ENCODE results near the gene GPATCH2L. TPM values are rescaled to one million over a fixed set of nuclear protein-coding genes. Genes with fewer than 3 reads are reported as not detected.

GPATCH2L gene
- total RNA-seq, 1 donor from 2014 or later: 64.0 TPM

DNA sequence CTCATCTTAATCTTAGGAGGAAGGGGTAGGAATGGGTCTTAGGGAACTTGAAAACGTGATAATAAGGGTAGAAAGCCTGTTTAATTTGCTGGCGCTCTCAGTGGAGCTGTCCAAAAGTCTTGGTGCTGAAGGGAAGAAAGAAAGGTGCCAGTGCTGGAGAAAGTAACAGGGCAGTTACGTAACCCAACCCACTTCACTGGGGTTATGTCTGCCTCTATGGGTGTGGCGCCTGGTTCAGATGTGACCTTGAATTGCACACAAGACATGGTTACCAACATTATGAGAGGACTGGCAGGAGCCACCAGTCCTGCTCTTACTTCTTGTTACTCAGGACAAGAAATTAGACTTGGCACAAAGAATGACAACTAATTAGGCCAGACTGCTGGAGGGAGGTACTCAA is 18.6 kb upstream of the GPATCH2L start:
- Histone ChIP-seq H3K4me3 (ENCODE audit: low read depth, low read length) (no peak overlapping the region), H3K36me3 (ENCODE audit: control insufficient read depth, insufficient read depth, low read length) (no peaks in the 10 kb centered on the region), H3K27me3 (ENCODE audit: control insufficient read depth, insufficient read depth, low read length) (peaks cover 14% of the 10 kb centered on the region)
- FAIRE-seq (peak; percentile 7), DNase-seq (ENCODE audit: low read depth) (peak; percentile 23)
- TF ChIP-seq, protein P1, sequence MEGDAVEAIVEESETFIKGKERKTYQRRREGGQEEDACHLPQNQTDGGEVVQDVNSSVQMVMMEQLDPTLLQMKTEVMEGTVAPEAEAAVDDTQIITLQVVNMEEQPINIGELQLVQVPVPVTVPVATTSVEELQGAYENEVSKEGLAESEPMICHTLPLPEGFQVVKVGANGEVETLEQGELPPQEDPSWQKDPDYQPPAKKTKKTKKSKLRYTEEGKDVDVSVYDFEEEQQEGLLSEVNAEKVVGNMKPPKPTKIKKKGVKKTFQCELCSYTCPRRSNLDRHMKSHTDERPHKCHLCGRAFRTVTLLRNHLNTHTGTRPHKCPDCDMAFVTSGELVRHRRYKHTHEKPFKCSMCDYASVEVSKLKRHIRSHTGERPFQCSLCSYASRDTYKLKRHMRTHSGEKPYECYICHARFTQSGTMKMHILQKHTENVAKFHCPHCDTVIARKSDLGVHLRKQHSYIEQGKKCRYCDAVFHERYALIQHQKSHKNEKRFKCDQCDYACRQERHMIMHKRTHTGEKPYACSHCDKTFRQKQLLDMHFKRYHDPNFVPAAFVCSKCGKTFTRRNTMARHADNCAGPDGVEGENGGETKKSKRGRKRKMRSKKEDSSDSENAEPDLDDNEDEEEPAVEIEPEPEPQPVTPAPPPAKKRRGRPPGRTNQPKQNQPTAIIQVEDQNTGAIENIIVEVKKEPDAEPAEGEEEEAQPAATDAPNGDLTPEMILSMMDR (IDR thresholded peaks at IDR 0.05; ENCODE audit: insufficient read depth, low read length, severe bottlenecking): no peak

DNA sequence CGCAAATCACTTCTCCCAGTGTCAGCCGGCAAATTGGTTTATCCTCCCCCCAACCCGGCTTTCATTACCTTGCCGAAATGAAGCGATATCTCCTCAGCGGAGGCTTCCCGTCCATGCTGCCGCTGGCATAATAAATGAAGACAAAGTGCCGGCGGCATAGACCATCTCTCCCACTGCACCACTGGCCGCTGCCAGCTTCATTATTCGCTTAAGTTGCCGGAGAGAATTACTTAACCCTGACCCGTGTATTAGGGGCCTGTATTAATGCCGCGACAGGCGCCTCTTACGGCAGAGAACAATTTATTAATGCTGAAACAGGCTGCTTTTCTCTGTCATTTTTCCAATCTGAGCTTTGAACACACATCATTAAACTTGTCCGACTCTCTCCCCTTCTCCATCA is 17.5 kb upstream of the GPATCH2L start:
- TF ChIP-seq, protein P1 (IDR thresholded peaks at IDR 0.05; ENCODE audit: insufficient read depth, low read length, severe bottlenecking): no peak
- H3K4me3 ChIP-seq (ENCODE audit: low read depth, low read length): no peak overlapping the region
- H3K27me3 ChIP-seq (ENCODE audit: control insufficient read depth, insufficient read depth, low read length): peaks cover 21% of the 10 kb centered on the region
- DNase-seq (ENCODE audit: low read depth) (no peak), FAIRE-seq (no peak)
- H3K36me3 ChIP-seq (ENCODE audit: control insufficient read depth, insufficient read depth, low read length): no peaks in the 10 kb centered on the region

DNA sequence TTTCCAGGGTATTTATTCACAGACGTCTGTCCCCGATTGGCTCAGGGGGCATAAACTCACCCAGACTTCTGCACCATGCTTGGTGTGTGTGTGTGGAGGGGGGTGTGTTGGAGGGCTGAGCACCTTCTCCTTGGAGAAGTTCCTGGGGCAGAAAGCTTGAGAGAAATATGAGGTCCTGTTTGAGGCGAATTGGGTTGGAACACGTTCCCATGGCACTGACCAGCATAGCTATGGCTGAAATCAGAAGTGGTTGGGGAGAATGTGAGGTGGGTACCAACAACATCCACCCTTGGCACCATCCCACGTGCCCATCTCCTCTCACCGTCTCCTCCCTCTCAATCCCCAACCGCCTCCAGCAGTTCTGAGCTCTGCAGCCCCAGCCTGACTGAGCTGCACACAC is 16.0 kb upstream of the GPATCH2L start:
- FAIRE-seq: no peak
- no peaks in the 10 kb centered on the region for H3K36me3 ChIP-seq (ENCODE audit: control insufficient read depth, insufficient read depth, low read length)
- H3K27me3 ChIP-seq (ENCODE audit: control insufficient read depth, insufficient read depth, low read length): peaks cover 26% of the 10 kb centered on the region
- no peak for DNase-seq (ENCODE audit: low read depth)
- TF ChIP-seq, protein P1 (IDR thresholded peaks at IDR 0.05; ENCODE audit: insufficient read depth, low read length, severe bottlenecking): no peak
- no peak overlapping the region for H3K4me3 ChIP-seq (ENCODE audit: low read depth, low read length)

DNA sequence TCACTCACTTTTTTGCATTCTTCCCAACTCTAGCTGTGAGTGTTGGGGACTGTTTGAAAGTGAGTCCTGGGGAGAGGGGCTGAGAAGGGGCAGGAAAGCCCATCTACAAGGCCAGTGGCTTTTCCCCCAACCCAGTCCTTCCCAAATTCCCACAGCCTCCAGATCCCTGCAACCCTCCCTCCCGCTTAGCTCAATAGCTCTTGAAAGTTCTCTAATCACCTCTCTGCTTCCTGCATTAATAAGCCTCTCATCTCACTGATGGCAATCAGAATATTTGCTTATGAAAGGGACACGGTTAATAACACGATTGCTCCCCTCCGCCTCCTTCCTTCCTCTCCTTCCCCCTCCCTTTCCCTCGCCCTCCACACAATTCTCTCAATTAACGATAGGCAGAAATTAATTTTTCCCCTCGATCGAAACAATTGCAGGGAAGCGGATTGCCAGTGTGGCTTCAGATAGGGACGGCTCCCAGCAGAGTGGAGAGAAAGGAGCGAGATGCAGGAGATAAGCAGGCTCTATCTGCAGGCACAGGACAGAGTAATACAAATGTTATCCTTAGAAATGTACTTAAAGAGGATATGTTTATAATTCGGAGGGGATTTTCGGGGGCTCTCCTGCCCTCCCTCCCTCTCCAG is 15.1 kb upstream of the GPATCH2L start:
- Histone ChIP-seq H3K4me3 (ENCODE audit: low read depth, low read length) (no peak overlapping the region), H3K27me3 (ENCODE audit: control insufficient read depth, insufficient read depth, low read length) (peaks cover 26% of the 10 kb centered on the region), H3K36me3 (ENCODE audit: control insufficient read depth, insufficient read depth, low read length) (no peaks in the 10 kb centered on the region)
- TF ChIP-seq, protein P1 (IDR thresholded peaks at IDR 0.05; ENCODE audit: insufficient read depth, low read length, severe bottlenecking): no peak
- FAIRE-seq (no peak), DNase-seq (ENCODE audit: low read depth) (no peak)

DNA sequence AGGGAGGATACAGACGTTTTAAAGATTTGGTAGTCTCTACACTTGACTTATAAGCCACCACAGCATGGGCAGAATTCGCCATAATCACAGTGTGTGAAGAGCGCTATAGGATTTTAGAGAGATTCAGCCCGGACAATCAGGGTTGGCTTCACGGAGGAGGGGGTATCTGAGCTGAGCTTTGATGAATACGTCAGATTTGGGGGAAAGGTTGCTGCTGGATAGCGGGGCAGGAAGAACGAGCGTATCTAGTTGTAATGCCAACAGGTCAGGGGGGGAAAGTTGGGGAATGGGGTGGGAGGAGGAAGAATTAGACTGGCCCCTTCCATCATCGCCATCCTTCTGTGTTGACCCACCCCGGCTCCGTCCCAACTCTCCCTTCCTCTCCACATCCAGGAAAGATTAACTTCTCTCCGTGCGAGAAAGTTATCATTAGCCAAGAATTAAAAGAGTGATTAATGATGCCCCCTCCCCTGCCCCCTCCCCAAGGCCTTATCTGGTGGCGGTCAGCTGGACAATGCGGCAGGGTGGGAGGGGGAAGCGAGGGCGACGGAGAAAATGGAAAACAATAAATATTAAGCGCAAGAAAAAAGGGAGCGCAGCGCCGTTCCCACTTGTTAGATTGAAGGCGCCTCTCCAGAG is 13.5 kb upstream of the GPATCH2L start:
- Histone ChIP-seq H3K27me3 (ENCODE audit: control insufficient read depth, insufficient read depth, low read length) (peaks cover 26% of the 10 kb centered on the region), H3K4me3 (ENCODE audit: low read depth, low read length) (no peak overlapping the region), H3K36me3 (ENCODE audit: control insufficient read depth, insufficient read depth, low read length) (no peaks in the 10 kb centered on the region)
- no peak for FAIRE-seq
- DNase-seq (ENCODE audit: low read depth): no peak
- TF ChIP-seq, protein P1 (IDR thresholded peaks at IDR 0.05; ENCODE audit: insufficient read depth, low read length, severe bottlenecking): no peak

Measured in bronchial epithelial cell (primary cell).